RPMI8226 (cell line): ENCODE data around the gene PRR20B.
"Not testable (repeated sequence)": the region's sequence is repeated elsewhere in the genome, so short reads cannot be mapped to it uniquely, and the experiment has no call there.

Source experiments
- DNase-seq: peaks from one replicate; pipeline ENCODE4 v3.0.0-alpha.2; 2015

The PRR20B gene

GRCh38 chr13:57147188-57147587, at the start of gene PRR20B:
PRR20B (plus strand) TSS chr13:57147488; CDS start chr13:57147875, 387 bp downstream.
- not testable (repeated sequence) for DNase-seq

DNA sequence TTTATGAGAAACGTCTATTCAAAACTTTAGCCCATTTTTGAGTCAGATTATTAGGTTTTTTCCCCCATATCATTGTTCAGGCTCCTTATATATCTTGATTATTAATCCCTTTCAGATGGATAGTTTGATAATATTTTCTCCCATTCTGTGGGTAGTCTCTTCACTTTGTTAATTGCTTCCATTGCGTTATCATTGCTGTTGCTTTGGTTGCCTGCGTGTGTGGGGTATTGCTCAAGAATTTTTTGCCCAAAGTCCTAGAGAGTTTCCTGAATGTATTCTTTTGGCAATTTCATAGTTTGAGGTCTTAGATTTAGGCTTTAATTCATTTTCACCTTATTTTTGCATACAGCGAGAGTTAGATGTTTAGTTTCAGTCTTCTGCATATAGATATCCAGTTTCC, 32.3 kb upstream of the PRR20B start:
- no peak for DNase-seq

DNA sequence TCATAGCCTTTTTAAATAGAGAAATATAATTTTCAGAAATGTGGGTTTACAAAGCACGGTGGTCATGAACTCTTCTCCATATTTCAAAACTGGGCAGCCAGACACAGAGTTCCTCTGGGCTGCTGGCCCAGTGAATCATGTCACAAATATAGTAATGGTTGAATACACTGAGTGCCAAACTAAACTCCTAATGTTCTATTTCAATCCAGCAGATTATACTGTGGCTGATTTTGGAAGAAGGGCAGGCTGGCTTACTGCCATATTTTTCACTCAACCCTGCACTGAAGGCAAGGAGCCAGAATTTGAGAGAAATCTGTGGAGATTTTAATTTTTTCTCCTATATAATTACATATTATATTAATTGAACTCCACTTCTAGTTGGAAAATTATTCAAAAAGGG, 23.6 kb upstream of the PRR20B start:
- no peak for DNase-seq

DNA sequence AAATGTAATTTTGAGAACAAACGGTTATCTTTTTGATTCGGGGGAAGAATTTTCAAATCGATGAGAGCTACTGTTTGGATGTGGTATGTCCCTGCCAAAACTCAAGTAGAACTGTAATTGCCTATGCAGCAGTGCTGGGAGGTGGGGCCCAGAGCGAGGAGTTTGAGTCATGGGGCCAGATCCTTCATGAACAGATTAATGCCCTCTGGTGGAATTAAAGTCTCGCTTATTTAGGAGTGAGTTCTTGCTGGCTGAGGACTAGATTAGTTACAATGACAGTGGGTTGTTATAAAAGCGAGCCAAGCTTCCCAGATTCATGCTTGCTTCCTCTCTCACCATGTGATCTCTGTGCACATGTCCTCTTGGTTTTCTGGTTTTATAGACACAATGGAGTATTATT, 18.4 kb upstream of the PRR20B start:
- DNase-seq: peak; percentile 8

- DNase-seq: no peak
Observed at GRCh38 chr13:57136093-57136492, 11.2 kb upstream of the PRR20B start.

DNA sequence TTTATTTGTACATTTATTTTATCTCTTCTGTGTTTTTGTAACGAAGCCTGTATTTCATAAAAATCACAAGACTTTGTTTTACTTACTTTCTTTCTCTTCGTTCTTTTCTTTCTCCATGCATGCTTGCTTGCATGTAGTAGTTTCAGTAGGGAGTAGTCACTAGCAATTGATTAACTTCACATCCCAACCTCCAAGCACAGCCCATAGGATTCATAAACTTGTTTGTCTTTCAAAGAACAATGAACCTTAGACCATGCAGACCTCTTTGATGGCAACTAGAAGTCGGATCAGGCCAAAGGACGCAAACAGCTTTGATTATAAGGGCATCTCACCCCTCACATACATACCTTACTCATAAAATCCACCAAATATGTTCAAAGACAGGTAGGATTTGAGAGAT, 9.7 kb upstream of the PRR20B start:
- DNase-seq: no peak

DNA sequence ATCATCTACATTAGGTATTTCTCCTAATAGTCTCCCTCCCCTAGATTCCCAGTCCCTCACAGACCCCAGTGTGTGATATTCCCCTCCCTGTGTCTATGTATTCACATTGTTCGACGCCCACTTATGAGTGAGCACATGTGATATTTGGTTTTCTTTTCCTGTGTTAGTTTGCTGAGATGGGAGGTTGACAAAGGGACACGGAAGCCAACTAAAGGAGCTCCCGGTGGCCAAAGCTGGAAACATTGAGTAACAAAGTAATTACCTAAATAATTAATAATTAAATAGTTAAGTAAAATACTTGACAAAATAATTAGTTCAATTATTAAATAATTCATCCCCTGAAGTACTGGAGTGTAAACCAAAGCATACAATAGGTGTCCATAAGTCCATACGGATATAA, 8.3 kb upstream of the PRR20B start:
- DNase-seq: no peak

- not testable (repeated sequence) for DNase-seq
Observed at GRCh38 chr13:57139781-57140180, 7.5 kb upstream of the PRR20B start.

- DNase-seq: not testable (repeated sequence)
Observed at GRCh38 chr13:57140235-57140968, 6.9 kb upstream of the PRR20B start, which contains the start of gene PRR20A. PRR20A (plus strand) TSS chr13:57140918; CDS start chr13:57141305, 387 bp downstream.

- DNase-seq: not testable (repeated sequence)
Observed at GRCh38 chr13:57148106-57148505, 818 bp downstream of the PRR20B start.

GRCh38 chr13:57153761-57154160, 6.5 kb downstream of the PRR20B start, which contains the start of gene PRR20C:
PRR20C (plus strand) TSS chr13:57154061; CDS start chr13:57154448, 387 bp downstream.
- not testable (repeated sequence) for DNase-seq

DNA sequence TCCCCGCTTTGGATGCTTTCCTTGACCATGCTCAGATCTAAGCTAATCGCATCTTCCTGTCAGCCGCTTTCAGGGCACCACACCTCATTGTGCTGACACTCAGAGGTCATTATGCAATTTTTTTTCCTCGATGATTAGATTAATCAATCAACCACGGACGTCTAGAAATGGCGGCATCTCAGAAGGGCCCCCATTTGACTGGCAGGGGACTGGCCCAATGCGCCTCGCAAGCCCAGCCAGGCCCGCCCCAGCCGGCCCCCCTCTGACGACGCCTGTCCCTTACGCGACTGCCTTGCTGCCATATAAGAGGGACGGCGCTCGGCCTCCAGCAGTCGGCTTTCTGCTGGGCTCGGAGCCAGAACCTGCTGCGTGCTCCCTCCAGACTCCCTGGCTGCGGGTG, 13.0 kb downstream of the PRR20B start, which contains the start of gene PRR20D:
TSS of gene PRR20D (plus strand) at position 301 of the 400 bp plus-strand sequence. CDS start 387 bp downstream, outside the sequence.
- not testable (repeated sequence) for DNase-seq

- not testable (repeated sequence) for DNase-seq
Observed at GRCh38 chr13:57166897-57167296, 19.6 kb downstream of the PRR20B start, which contains the start of gene PRR20E. PRR20E (plus strand) TSS chr13:57167197; CDS start chr13:57167584, 387 bp downstream.

DNA sequence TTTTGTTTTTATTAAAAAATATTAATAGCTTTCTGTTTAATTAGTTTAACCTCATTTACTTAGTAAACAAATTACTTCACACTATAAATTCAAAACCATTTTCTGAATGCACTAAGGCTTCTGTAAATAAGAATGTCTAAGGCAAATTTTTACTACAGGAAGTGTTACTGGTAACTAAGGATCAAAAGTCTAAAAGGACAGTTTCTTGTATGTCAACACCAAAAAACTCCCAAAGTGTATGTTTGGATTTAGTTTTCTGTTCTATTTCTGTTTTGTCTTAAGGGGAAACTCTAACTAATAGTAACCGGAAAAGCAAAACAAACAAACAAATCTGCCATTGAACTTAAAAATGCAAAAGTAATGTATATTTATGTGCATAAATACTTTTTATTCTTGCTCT, 44.4 kb downstream of the PRR20B start:
- no peak for DNase-seq
